Lower lobe of right lung (tissue), 2 donors: ENCODE data around the gene FGF14. TPM values are rescaled to one million over a fixed set of nuclear protein-coding genes. Genes with fewer than 3 reads are reported as not detected.

ENCODE experiments used
- ATAC-seq, 2 donors: fragments of 200-7000 bp; cut with Tn5 transposase; one replicate each; pipeline ENCODE4 v1.9.1; 2020 to 2022; ENCODE audit warnings: mild to moderate bottlenecking in 2 of 2, moderate library complexity in 2 of 2
- DNase-seq: peaks from one replicate; pipeline ENCODE4 v3.0.0-alpha.2; 2020
- H3K27ac ChIP-seq: fragments of 200-600 bp; one replicate; pipeline ENCODE4 v1.8.0; 2022
- H3K27me3 ChIP-seq: fragments of 200-600 bp; one replicate; pipeline ENCODE4 v1.8.0; 2022; ENCODE audit warnings: low read depth
- H3K36me3 ChIP-seq: fragments of 200-600 bp; one replicate; pipeline ENCODE4 v1.8.0; 2022; ENCODE audit warnings: mild to moderate bottlenecking
- H3K4me1 ChIP-seq: fragments of 200-600 bp; one replicate; pipeline ENCODE4 v1.8.0; 2022
- H3K4me3 ChIP-seq: fragments of 200-600 bp; one replicate; pipeline ENCODE4 v1.8.0; 2022; ENCODE audit warnings: mild to moderate bottlenecking
- H3K9me3 ChIP-seq: fragments of 200-600 bp; one replicate; pipeline ENCODE4 v1.8.0; 2022
- CTCF ChIP-seq: fragments of 200-600 bp; IDR thresholded peaks from one replicate; pipeline ENCODE4 v1.8.0; 2022; ENCODE audit warnings: antibody characterized with exemption, mild to moderate bottlenecking
- intact Hi-C: fragments of 100-400 bp; cut with DNase I; formaldehyde crosslinking; loops from one replicate; pipeline ENCODE4 v1.11.0; 2022
- total RNA-seq: library from RNA; stranded (reverse); fragmentation: NEBNext Ultra II Directional; extraction: Animal tissue kit (Norgen Biotek cat#: 25700); gene quantifications from one replicate; pipeline ENCODE4 v1.2.1, GENCODE V29; 2021
- donor health status: DM: no; HTN: yes; CAD: no; lungs with severe emphysema.

FGF14 gene
- total RNA-seq, 1 donor from 2014 or later = 5.0 TPM

GRCh38 chr13:101931186-101931585 lies 470.7 kb downstream of the FGF14 start:
- no peak for TF ChIP-seq CTCF
- intact Hi-C loops = no loop called here

GRCh38 chr13:101930331-101930730 lies 471.5 kb downstream of the FGF14 start:
- H3K27me3 ChIP-seq = no peaks in the 10 kb centered on the region
- intact Hi-C loops = no loop called here

More at GRCh38 chr13:101931186-101931585, 470.7 kb downstream of the FGF14 start:
- ATAC-seq = no peak
- Histone ChIP-seq H3K27me3 (no peaks in the 10 kb centered on the region), H3K9me3 (no peaks in the 10 kb centered on the region), H3K27ac (no peak overlapping the region), H3K4me1 (no peaks in the 10 kb centered on the region), H3K36me3 (no peaks in the 10 kb centered on the region), H3K4me3 (no peak overlapping the region)
- DNase-seq = no peak

GRCh38 chr13:101925731-101926130 lies 476.1 kb downstream of the FGF14 start:
- Histone ChIP-seq H3K4me3 (no peak overlapping the region), H3K27me3 (peaks cover 11% of the 10 kb centered on the region), H3K4me1 (no peaks in the 10 kb centered on the region), H3K27ac (no peak overlapping the region), H3K9me3 (no peaks in the 10 kb centered on the region), H3K36me3 (no peaks in the 10 kb centered on the region)
- ATAC-seq (no peak), DNase-seq (no peak)
- intact Hi-C loops = no loop called here
- TF ChIP-seq CTCF = no peak

More at GRCh38 chr13:101930331-101930730, 471.5 kb downstream of the FGF14 start:
- no peak for ATAC-seq
- no peaks in the 10 kb centered on the region for H3K4me1 ChIP-seq
- no peaks in the 10 kb centered on the region for H3K9me3 ChIP-seq
- H3K36me3 ChIP-seq = no peaks in the 10 kb centered on the region
- TF ChIP-seq CTCF = no peak
- no peak overlapping the region for H3K4me3 ChIP-seq
- H3K27ac ChIP-seq = no peak overlapping the region
- DNase-seq = no peak

- intact Hi-C loops = no loop called here
- H3K27ac ChIP-seq = no peak overlapping the region
- H3K4me1 ChIP-seq = peaks cover 4% of the 10 kb centered on the region
- no peak overlapping the region for H3K4me3 ChIP-seq
- DNase-seq (no peak), ATAC-seq (no peak)
- no peak for TF ChIP-seq CTCF
- H3K9me3 ChIP-seq = no peaks in the 10 kb centered on the region
- H3K27me3 ChIP-seq = peaks cover 56% of the 10 kb centered on the region
- no peaks in the 10 kb centered on the region for H3K36me3 ChIP-seq
Observed at GRCh38 chr13:101919541-101920181, 482.2 kb downstream of the FGF14 start.

- ATAC-seq = no peak
- TF ChIP-seq CTCF = no peak
- H3K4me1 ChIP-seq = peaks cover 4% of the 10 kb centered on the region
- H3K9me3 ChIP-seq = no peaks in the 10 kb centered on the region
- no peak overlapping the region for H3K4me3 ChIP-seq
- H3K27me3 ChIP-seq = peaks cover 56% of the 10 kb centered on the region
- H3K27ac ChIP-seq = no peak overlapping the region
- intact Hi-C loops = no loop called here
- H3K36me3 ChIP-seq = no peaks in the 10 kb centered on the region
- DNase-seq = no peak
Observed at GRCh38 chr13:101917833-101918661, 483.8 kb downstream of the FGF14 start.
